OCI-LY7 (cell line): Measurements from ENCODE around the gene RAB17. TPM values are rescaled to one million over a fixed set of nuclear protein-coding genes. Genes with fewer than 3 reads are reported as not detected.

ENCODE experiments used
- BruUV-seq: library from RNA; stranded (reverse); fragments of 400-500 nt; replicated peaks from 2 replicates; lab custom pipeline; 2021; lab: Mats Ljungman, UMichigan
- CTCF ChIA-PET: fragments of 300-600 bp; sonication (Branson Sonifier 250); formaldehyde crosslinking; loops from one replicate; lab custom pipeline; 2022; ENCODE audit warnings: antibody characterized with exemption; ENCODE audit not compliant: unreplicated experiment; lab: Charles Lee
- POLR2A ChIA-PET: fragments of 300-600 bp; sonication (Branson Sonifier 250); formaldehyde crosslinking; loops from one replicate; lab custom pipeline; 2022; ENCODE audit warnings: antibody characterized with exemption; lab: Charles Lee
- DNase-seq: peaks from one replicate; pipeline ENCODE4 v3.0.0-alpha.2; 2015; ENCODE audit warnings: low spot score
- H2AFZ ChIP-seq: fragments of 200-600 bp; sonication (generic), shearing (Covaris generic); 2 replicates; pipeline ENCODE4 v1.6.1; 2014; ENCODE audit warnings: mild to moderate bottlenecking, antibody characterized with exemption, low read length, moderate library complexity
- H3K27ac ChIP-seq: fragments of 200-600 bp; sonication (generic); 2 replicates; pipeline ENCODE4 v1.5.1; 2014; ENCODE audit warnings: mixed run types, low read depth, mild to moderate bottlenecking, moderate library complexity, low read length, inconsistent platforms; ENCODE audit not compliant: poor library complexity, severe bottlenecking
- H3K36me3 ChIP-seq: fragments of 200-600 bp; sonication (generic); 2 replicates; pipeline ENCODE4 v1.6.1; 2014; ENCODE audit warnings: mild to moderate bottlenecking, antibody characterized with exemption, low read length, moderate library complexity, mixed read lengths; ENCODE audit not compliant: insufficient read depth
- H3K4me1 ChIP-seq: fragments of 200-600 bp; sonication (generic); 2 replicates; pipeline ENCODE4 v1.5.1; 2014; ENCODE audit warnings: mild to moderate bottlenecking, low read length; ENCODE audit not compliant: insufficient read depth, poor library complexity, severe bottlenecking
- H3K4me2 ChIP-seq: fragments of 200-600 bp; sonication (generic); 2 replicates; pipeline ENCODE4 v1.6.1; 2014; ENCODE audit warnings: mild to moderate bottlenecking, low read length
- H3K4me3 ChIP-seq: fragments of 200-600 bp; sonication (generic); 2 replicates; pipeline ENCODE4 v1.5.1; 2014; ENCODE audit warnings: mild to moderate bottlenecking, low read depth, low read length; ENCODE audit not compliant: poor library complexity, severe bottlenecking
- H3K79me2 ChIP-seq: fragments of 200-600 bp; sonication (generic); 2 replicates; pipeline ENCODE4 v1.6.1; 2016; ENCODE audit warnings: low read depth, mild to moderate bottlenecking, low read length, moderate library complexity, mixed read lengths; ENCODE audit not compliant: insufficient read depth
- H3K9me2 ChIP-seq: fragments of 200-600 bp; sonication (generic); 2 replicates; pipeline ENCODE4 v1.6.1; 2016; ENCODE audit warnings: mild to moderate bottlenecking, low read length, mixed read lengths; ENCODE audit not compliant: insufficient read depth
- H3K9me3 ChIP-seq: fragments of 200-600 bp; sonication (generic); 2 replicates; pipeline ENCODE4 v1.6.1; 2014; ENCODE audit warnings: mild to moderate bottlenecking, mixed run types, low read length, mixed read lengths
- H4K20me1 ChIP-seq: fragments of 200-600 bp; sonication (generic); 2 replicates; pipeline ENCODE4 v1.6.1; 2014; ENCODE audit warnings: mild to moderate bottlenecking, antibody characterized with exemption, low read length, moderate library complexity, mixed read lengths; ENCODE audit not compliant: insufficient read depth
- CTCF ChIP-seq: fragments of 200-600 bp; sonication (generic); conservative IDR thresholded peaks from 2 replicates; pipeline ENCODE4 v1.5.1; 2014; ENCODE audit warnings: mild to moderate bottlenecking, antibody characterized with exemption, low read length, moderate library complexity, mixed read lengths
- EZH2phosphoT487 ChIP-seq: fragments of 200-600 bp; sonication (generic); IDR thresholded peaks from 2 replicates; pipeline ENCODE4 v1.6.1; 2018; ENCODE audit warnings: low read depth, borderline replicate concordance, mild to moderate bottlenecking, mixed run types, antibody characterized with exemption, low read length, moderate library complexity, mixed read lengths
- intact Hi-C: fragments of 100-400 bp; cut with micrococcal nuclease; formaldehyde crosslinking; loops from one replicate; pipeline ENCODE4 v1.10.0; 2022; ENCODE audit not compliant: unreplicated experiment
- total RNA-seq, 2 experiments: library from RNA; depleted of rRNA in 1 of 2; stranded (reverse); fragments of >200 nt in 1 of 2; shearing (Covaris generic) in 1 of 2; gene quantifications; 2 replicates each; pipeline ENCODE4 v1.2.3, GENCODE V29; 2014 to 2022

Gene RAB17
- total RNA-seq, 2 experiments from 2014 or later = not detected

DNA sequence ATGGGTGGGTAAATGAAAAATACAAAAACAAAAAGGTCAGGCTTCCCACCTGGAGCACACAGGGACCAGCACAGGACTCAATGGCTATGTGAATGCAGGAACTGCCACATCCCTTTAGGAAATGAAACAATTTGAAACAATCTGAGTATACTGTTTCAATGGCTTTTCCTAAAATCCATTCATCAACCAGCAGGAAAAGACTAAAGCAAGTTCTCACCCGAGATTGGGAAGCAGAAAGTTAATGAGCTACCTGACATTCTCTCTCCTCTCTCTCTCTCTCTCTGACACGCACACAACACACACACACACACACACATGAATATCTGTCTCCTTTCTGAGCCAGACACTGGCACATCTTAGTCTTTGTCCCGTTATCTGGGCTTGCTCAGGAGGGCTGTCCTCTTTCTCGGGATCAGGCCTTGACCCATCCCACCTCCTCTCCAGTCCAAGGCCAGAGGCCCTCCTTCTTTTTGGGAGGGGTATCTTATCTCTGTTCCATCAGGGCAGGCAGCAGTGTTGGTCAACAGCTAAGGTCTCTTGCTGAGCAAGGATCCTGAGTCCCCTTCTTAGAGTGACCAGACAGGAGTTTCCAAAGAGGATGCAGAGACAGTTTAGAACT lies 25.2 kb upstream of the RAB17 start:
- TF ChIP-seq EZH2phosphoT487 = no peak
- no peak for TF ChIP-seq CTCF
- intact Hi-C loops = no loop called here
- POLR2A ChIA-PET = interaction anchor here (0.6 kb wide), 1 partner anchor 471 kb away, joined by 5 read pairs; no protein-coding TSS in a partner anchor
- H3K9me2 ChIP-seq = no peaks in the 10 kb centered on the region
- no peaks in the 10 kb centered on the region for H3K36me3 ChIP-seq
- BruUV-seq = no TSS peak
- H3K9me3 ChIP-seq = no peaks in the 10 kb centered on the region
- no peak for DNase-seq
- H4K20me1 ChIP-seq = no peaks in the 10 kb centered on the region
- CTCF ChIA-PET = no interaction called here
- no peaks in the 10 kb centered on the region for H3K79me2 ChIP-seq
- H3K4me1 ChIP-seq = peaks cover 9% of the 10 kb centered on the region
- no peak overlapping the region for H2AFZ ChIP-seq
- H3K27ac ChIP-seq = no peak overlapping the region
- H3K4me3 ChIP-seq = no peak overlapping the region
- H3K4me2 ChIP-seq = no peak overlapping the region

- no peaks in the 10 kb centered on the region for H3K79me2 ChIP-seq
- H3K4me2 ChIP-seq = no peak overlapping the region
- H3K9me2 ChIP-seq = no peaks in the 10 kb centered on the region
- ChIA-PET POLR2A (interaction anchor here (0.7 kb wide), 1 partner anchor 84 kb away, joined by 4 read pairs; no protein-coding TSS in a partner anchor), CTCF (no interaction called here)
- BruUV-seq = no TSS peak
- H3K9me3 ChIP-seq = no peaks in the 10 kb centered on the region
- TF ChIP-seq CTCF (peak; percentile 45; the same call in 1 of the 2 replicates), EZH2phosphoT487 (no peak)
- intact Hi-C loops = no loop called here
- H3K36me3 ChIP-seq = no peaks in the 10 kb centered on the region
- no peak overlapping the region for H2AFZ ChIP-seq
- H3K4me1 ChIP-seq = peaks cover 9% of the 10 kb centered on the region
- no peaks in the 10 kb centered on the region for H4K20me1 ChIP-seq
- H3K4me3 ChIP-seq = no peak overlapping the region
- no peak for DNase-seq
- H3K27ac ChIP-seq = no peak overlapping the region
These were observed 23.7 kb upstream of the RAB17 start for GRCh38 chr2:237614151-237614720.

DNA sequence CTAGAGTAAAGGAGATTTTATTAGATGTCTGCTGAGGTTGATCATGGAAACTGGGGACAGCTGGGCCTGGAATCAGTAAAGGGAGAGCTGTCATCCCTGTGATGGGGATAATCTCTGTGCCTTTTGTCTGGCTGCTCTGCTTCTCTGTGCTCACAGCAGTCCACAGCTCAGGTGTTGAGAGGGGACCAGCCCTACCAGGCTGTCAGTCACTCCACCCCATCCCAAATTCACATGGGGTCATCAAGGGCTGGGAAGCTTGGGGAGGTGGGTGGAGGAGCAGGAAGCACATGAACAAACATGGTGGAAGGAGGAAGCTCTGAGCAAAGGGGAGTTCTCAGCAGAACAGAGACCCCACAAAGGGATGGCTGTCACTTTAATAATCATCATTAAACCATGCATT lies 23.1 kb upstream of the RAB17 start:
- H4K20me1 ChIP-seq = no peaks in the 10 kb centered on the region
- DNase-seq = no peak
- ChIA-PET CTCF (no interaction called here), POLR2A (interaction anchor here (0.7 kb wide), 1 partner anchor 83 kb away, joined by 4 read pairs; no protein-coding TSS in a partner anchor)
- no peaks in the 10 kb centered on the region for H3K79me2 ChIP-seq
- no peak overlapping the region for H3K27ac ChIP-seq
- BruUV-seq = no TSS peak
- intact Hi-C loops = no loop called here
- H3K4me1 ChIP-seq = peaks cover 9% of the 10 kb centered on the region
- TF ChIP-seq CTCF (no peak), EZH2phosphoT487 (no peak)
- H3K9me3 ChIP-seq = no peaks in the 10 kb centered on the region
- H3K9me2 ChIP-seq = no peaks in the 10 kb centered on the region
- H3K4me2 ChIP-seq = no peak overlapping the region
- H3K36me3 ChIP-seq = no peaks in the 10 kb centered on the region
- no peak overlapping the region for H3K4me3 ChIP-seq
- H2AFZ ChIP-seq = no peak overlapping the region
